Stimulated activated naive CD8-positive, alpha-beta T cell treated with anti-CD3 and anti-CD28 coated beads, Interleukin-15, Interleukin-2, amounts not matched to agents 100 ng/mL and 50 ng/mL, for 24 hours (primary cell): ENCODE results near the gene CLK3.
A peak's percentile ranks its signal among the peaks of the same experiment; 100 is the strongest.
"Not testable (repeated sequence)": the region's sequence is repeated elsewhere in the genome, so short reads cannot be mapped to it uniquely, and the experiment has no call there.

Experiments used
- H3K27ac Mint-ChIP-seq: one replicate; pipeline ENCODE4 v1.8.0; 2021; ENCODE audit warnings: mild to moderate bottlenecking, mixed read lengths
- H3K27me3 Mint-ChIP-seq: one replicate; pipeline ENCODE4 v1.8.0; 2021; ENCODE audit warnings: mixed read lengths
- H3K36me3 Mint-ChIP-seq: one replicate; pipeline ENCODE4 v1.8.0; 2021; ENCODE audit warnings: low read depth, mixed read lengths
- H3K4me1 Mint-ChIP-seq: one replicate; pipeline ENCODE4 v1.8.0; 2021; ENCODE audit warnings: low read depth, mixed read lengths
- H3K4me3 Mint-ChIP-seq: one replicate; pipeline ENCODE4 v1.8.0; 2021; ENCODE audit warnings: mild to moderate bottlenecking, mixed read lengths
- H3K9me3 Mint-ChIP-seq: one replicate; pipeline ENCODE4 v1.8.0; 2021; ENCODE audit warnings: mixed read lengths

CLK3 gene

DNA sequence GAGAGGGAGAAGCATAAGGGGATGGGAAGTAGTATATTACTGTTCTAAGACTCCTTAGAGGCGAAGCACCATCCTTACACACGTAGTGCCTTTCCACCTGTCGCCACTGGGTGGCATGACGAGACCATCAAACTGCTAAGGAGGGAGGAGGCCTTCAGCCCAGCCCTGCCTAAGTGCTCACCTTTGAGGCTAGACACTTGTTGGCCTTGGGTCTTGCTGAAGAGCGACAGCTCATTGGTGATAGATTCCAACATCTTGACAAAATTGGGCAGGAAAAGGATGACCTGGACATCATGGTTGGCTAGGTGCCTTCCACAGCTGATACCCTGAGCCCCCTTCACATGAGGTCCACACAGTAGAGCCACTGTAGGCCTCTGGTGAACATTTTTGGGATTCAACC, 19.6 kb downstream of the CLK3 start:
- Mint-ChIP-seq H3K9me3 (no peaks in the 10 kb centered on the region), H3K4me1 (no peaks in the 10 kb centered on the region), H3K4me3 (no peak overlapping the region), H3K27ac (no peak overlapping the region), H3K27me3 (no peaks in the 10 kb centered on the region), H3K36me3 (peaks cover 39% of the 10 kb centered on the region)

DNA sequence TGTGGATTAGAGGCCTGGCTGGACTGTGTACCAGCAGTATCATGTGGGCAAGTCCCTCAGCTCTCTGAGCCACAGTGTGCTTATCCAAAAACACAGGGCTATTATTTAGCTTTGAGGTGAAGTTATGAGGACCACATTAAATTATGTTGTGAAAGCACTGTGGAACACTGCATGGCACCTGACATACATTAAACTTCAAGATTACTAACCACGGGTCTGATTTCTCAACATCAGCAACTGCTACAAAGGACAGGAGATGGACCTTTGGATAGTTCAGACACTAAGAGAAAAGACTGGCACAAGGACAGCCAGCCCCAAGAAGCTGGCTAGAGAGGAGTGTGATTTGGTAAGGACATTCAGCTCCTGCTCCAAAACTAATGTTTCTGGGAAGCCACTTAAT, 21.3 kb downstream of the CLK3 start:
- no peak overlapping the region for H3K4me3 Mint-ChIP-seq
- no peaks in the 10 kb centered on the region for H3K27me3 Mint-ChIP-seq
- no peaks in the 10 kb centered on the region for H3K9me3 Mint-ChIP-seq
- H3K27ac Mint-ChIP-seq = no peak overlapping the region
- peaks cover 43% of the 10 kb centered on the region for H3K36me3 Mint-ChIP-seq
- H3K4me1 Mint-ChIP-seq = peaks cover 11% of the 10 kb centered on the region

DNA sequence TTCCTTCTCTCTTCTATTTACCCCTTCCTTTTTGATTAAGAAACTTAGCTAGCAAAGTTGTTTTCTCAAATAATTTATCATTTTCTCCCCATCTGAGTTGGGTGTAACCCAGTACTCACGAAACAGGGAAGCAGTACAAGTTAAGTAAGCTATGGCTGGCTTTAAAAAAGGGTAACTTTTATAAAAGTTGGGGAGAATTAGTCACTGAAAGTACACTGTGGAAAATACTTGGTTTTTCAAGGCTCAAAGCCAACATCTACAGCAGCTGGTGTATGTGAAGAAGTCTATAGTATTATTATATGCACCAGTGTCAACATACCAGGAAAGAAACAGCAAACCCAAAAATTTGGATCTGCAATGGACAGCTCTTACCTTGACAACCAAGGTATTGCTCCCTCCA, 25.5 kb downstream of the CLK3 start:
- Mint-ChIP-seq H3K9me3 (no peaks in the 10 kb centered on the region), H3K4me1 (peaks cover 12% of the 10 kb centered on the region), H3K27ac (peak overlapping the region; percentile 51), H3K4me3 (no peak overlapping the region), H3K36me3 (peaks cover 25% of the 10 kb centered on the region), H3K27me3 (no peaks in the 10 kb centered on the region)

DNA sequence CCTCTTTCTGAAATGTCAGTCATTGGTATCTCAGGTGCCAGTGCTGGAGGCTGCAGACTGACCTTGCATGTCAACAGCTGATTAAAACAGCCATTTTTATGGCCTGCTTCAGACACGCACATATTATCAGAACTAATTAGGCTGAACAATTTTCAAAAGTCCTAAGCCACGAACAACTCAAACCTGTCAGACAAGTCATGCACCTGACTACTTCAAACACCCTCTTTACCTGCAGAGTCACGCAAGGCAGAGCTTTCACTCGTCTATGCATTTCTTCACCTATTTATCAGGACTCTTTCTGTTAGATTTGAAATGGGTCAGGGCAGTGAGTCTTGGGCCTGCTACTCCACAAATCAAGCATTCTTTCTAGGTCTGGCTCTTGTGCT, 26.7 kb downstream of the CLK3 start:
- Mint-ChIP-seq H3K9me3 (no peaks in the 10 kb centered on the region), H3K27me3 (no peaks in the 10 kb centered on the region), H3K4me3 (no peak overlapping the region), H3K36me3 (peaks cover 29% of the 10 kb centered on the region), H3K27ac (no peak overlapping the region), H3K4me1 (peaks cover 12% of the 10 kb centered on the region)

DNA sequence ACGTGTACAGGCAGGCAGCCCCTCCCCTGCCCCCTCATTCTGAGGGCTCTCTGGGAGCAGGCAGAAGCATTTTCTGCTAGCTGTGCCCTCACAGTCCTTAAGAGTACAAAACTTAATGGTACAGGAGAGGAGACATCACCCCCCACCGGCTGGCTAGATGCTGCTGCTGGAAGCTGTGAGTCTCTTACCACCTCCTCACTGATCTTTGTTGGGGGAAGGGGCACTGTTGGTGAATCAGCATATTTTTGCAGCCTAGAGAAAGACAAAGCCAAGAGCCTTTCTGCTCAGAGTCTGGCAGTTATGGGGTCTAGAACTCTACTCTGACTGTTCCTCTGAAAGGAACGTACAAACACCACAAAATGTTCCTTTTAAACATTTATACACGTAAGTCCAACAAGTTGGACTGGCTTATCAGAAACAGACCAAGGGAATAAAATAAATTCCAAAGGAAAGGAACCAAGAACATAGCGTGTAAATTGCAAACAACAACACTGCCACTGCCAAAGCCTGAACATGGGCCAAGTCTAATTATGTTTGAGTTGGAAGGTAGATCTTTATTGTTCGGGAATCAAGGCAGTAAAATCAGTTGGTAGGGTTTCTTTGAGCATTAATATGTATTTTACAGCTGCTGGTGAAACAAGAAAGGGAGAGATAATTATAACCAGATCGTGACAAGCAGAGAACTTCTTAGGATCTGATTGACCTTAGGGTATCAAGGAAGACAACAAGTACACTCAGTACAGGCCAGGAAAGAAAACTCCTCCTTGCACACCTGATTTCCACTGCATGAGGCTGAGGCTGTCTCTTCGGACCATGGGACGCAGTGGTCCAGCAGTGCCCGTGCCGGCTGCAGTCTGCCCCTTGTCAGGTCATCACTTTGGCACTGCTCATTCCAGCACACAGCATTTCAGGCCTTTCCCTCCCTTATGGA, 27.4 kb downstream of the CLK3 start:
- H3K27me3 Mint-ChIP-seq = no peaks in the 10 kb centered on the region
- no peak overlapping the region for H3K27ac Mint-ChIP-seq
- peaks cover 25% of the 10 kb centered on the region for H3K36me3 Mint-ChIP-seq
- H3K9me3 Mint-ChIP-seq = no peaks in the 10 kb centered on the region
- H3K4me3 Mint-ChIP-seq = no peak overlapping the region
- peaks cover 12% of the 10 kb centered on the region for H3K4me1 Mint-ChIP-seq

DNA sequence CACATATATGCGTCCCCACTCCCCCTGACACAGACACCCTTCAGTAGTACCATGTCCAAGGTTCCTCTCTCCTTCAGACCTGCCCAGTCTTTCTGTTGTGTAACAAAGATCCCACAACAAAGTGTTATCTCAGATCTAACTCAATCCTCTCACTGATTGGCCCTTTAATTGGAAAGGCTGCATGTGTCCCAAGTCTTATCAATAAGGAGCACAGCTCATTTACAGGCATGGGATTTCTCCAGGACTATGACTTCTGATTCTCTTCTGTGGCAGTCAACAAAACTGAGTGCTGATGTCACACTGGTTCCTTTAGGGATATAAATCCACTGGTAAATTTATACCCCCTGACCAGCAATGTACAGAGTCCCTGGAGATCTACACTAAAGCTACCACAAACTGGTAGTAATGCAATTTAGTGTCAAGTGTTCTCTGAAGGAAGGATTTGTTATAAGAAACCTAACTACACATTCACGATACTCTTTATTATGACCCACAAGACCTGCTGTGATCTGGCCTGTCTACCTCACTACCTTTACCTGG, 28.1 kb downstream of the CLK3 start:
- Mint-ChIP-seq H3K36me3 (peaks cover 23% of the 10 kb centered on the region), H3K27ac (no peak overlapping the region), H3K27me3 (no peaks in the 10 kb centered on the region)

DNA sequence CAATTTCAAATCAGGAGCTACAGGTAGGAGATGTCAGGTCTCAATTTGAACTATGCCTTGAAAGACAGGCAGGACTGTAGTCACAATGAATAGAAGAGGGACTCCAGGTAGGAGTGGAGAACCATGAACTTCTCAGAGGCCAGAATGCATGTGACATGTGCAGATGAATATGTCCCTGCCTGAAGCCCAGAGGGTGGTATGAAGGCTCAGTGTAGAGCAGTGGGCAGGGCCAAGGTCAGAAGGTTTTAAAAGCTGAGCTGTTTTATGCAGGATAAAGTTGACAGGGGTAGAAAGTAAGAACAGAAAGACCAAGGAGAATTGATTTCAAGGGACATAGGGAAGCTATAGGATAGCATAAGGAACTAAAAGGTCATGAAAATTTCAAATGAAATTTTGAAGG, 30.8 kb downstream of the CLK3 start:
- no peaks in the 10 kb centered on the region for H3K27me3 Mint-ChIP-seq
- no peak overlapping the region for H3K27ac Mint-ChIP-seq
- H3K4me1 Mint-ChIP-seq = peaks cover 6% of the 10 kb centered on the region
- H3K9me3 Mint-ChIP-seq = no peaks in the 10 kb centered on the region
- H3K36me3 Mint-ChIP-seq = peaks cover 18% of the 10 kb centered on the region
- H3K4me3 Mint-ChIP-seq = no peak overlapping the region

More for the DNA sequence above, 28.1 kb downstream of the CLK3 start:
- H3K4me1 Mint-ChIP-seq = peaks cover 12% of the 10 kb centered on the region
- H3K9me3 Mint-ChIP-seq = no peaks in the 10 kb centered on the region
- no peak overlapping the region for H3K4me3 Mint-ChIP-seq

DNA sequence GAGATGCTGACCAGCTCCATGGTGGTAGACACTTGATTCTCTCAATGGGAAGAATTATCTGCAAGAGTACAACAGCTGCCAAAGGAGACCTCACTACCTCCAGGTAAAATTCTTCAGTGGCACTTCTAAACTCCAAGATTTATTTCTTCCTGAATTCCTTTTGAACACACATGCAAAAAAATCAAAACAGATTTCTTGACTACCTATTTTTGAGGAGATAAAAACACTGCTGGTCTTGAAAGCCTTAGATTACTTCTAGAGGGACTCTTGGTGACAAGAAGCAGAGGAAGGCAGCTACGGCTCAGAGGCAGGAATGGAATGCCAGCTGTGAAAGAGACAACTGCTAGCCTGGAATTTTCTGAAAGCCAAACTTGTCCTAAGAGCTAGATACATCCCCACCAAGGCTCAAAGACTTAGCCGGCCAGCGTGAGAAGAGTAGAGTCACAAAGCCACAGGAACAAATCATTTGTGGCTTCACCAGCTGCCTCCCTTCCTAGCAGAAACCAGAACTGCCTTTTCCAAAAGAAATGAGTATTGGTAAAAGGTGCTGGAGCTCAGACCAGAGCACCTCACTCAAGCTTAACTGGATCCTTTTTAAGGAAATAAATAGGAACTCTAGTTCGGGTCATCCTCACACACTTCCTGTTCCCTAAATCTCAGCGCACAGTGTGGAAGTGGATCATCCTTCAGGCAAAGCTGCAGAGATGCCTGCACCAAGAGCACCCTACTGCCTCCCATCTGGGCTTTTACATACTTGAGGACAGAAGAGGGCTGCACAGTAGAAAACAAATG, 32.6 kb downstream of the CLK3 start:
- no peaks in the 10 kb centered on the region for H3K27me3 Mint-ChIP-seq
- H3K36me3 Mint-ChIP-seq = peaks cover 21% of the 10 kb centered on the region
- peaks cover 2% of the 10 kb centered on the region for H3K4me1 Mint-ChIP-seq
- H3K4me3 Mint-ChIP-seq = no peak overlapping the region
- no peaks in the 10 kb centered on the region for H3K9me3 Mint-ChIP-seq
- no peak overlapping the region for H3K27ac Mint-ChIP-seq

DNA sequence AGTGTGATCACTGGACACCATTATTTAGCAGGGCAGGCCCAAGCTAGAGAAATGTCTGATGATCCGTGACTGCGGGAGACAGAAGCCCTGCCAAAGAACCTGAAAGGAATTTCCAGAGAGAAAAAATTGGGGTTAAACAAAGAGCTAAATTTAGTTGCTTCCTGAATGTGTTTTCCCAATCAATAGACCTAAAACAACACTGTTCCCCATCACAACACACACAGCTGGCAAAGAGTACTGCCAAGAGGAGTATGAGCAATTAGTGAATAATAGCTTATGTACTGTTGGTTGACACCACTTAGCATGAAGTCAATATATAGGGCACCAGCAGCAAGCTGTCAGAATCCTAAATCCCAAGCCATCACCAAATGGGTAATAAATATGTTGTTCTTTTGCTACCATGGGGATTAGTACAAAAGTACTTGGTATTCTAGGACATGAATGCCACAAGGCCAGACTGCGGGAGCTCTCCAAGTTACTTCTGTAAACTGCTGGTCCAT, 35.7 kb downstream of the CLK3 start:
- H3K4me3 Mint-ChIP-seq = no peak overlapping the region
- no peaks in the 10 kb centered on the region for H3K27me3 Mint-ChIP-seq
- H3K4me1 Mint-ChIP-seq = peaks cover 28% of the 10 kb centered on the region
- peaks cover 28% of the 10 kb centered on the region for H3K36me3 Mint-ChIP-seq
- H3K9me3 Mint-ChIP-seq = no peaks in the 10 kb centered on the region
- no peak overlapping the region for H3K27ac Mint-ChIP-seq

DNA sequence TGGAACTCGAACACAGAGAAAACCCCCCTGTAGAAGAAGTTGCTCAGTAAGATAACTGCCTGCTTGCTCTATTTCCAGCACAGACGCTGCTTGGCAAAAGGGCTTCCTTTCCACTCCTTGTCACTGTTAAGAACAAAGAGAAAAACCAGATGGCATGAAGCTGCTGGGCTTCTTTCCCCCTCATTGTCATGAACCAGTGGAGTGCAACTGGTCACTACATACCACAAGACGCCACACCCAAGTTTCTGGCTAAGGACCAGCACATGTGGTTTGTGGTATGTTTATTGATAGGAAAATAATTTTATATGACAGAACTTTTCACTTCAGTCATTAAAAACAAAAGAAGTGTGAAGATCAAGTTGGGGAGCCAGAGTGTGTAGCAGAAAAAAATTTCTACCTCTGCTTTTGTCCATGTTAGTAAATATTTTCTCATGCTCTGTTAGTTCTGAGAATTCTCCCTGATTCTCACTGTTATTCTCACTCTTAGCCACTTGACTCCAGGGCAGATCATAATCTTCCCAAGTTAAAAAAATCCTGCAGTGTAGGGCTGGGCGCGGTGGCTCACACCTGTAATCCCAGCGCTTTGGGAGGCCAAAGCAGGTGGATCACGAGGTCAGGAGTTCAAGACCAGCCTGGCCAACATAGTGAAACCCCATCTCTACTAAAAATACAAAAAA, 37.9 kb downstream of the CLK3 start:
- Mint-ChIP-seq H3K27ac (no peak overlapping the region), H3K9me3 (no peaks in the 10 kb centered on the region), H3K4me1 (peaks cover 35% of the 10 kb centered on the region), H3K4me3 (no peak overlapping the region), H3K27me3 (no peaks in the 10 kb centered on the region), H3K36me3 (peaks cover 22% of the 10 kb centered on the region)

DNA sequence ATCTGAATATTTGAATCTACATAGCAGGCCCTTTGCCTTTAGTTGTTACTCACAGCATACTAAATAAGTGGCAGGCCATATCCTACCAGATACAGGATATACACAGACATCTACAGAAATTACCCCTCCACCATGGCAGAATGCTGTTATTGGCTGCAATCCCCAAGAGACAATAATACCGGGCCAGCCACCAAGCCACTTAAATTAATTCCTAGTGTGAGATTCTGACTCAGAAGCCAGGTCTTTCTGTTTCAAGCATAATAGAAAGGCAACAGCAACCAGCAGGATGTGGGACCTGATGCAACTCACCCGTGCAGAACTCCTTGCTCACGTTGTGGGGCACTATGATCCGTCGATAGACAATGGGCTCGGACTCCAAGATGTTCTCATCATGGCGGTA, 39.8 kb downstream of the CLK3 start:
- Mint-ChIP-seq H3K27me3 (no peaks in the 10 kb centered on the region), H3K27ac (no peak overlapping the region), H3K36me3 (peaks cover 17% of the 10 kb centered on the region), H3K4me3 (no peak overlapping the region), H3K4me1 (peaks cover 35% of the 10 kb centered on the region), H3K9me3 (no peaks in the 10 kb centered on the region)

DNA sequence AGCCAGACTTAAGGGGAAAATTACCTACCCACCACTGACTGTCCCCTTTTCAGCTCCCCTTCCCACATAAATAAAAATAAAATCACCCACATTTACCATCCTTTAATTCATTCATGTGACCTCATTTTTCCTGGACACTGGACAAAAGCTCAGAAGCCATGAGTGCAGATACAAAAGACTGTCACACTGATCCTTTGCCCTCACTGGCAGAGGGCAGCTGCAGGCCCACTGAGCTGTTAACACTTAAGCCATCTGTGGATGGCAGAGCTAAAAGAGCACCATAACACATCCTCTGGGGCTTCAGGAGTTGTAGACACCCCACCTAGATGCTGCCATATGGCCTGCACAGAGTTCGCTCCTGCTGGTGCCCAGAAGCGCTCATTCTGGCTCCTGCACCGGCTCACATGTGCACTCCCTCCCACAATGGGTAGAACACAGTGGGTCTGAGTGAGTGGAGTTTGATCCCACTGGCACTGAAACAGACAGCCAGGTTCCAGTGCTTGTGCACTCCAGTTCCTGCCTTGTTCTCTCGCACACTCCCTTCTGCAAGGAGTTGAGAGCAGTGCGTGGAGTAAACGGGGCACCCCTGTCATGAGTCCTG, 41.4 kb downstream of the CLK3 start:
- H3K4me1 Mint-ChIP-seq = peaks cover 35% of the 10 kb centered on the region
- no peak overlapping the region for H3K27ac Mint-ChIP-seq
- no peaks in the 10 kb centered on the region for H3K9me3 Mint-ChIP-seq
- no peak overlapping the region for H3K4me3 Mint-ChIP-seq
- peaks cover 14% of the 10 kb centered on the region for H3K36me3 Mint-ChIP-seq
- H3K27me3 Mint-ChIP-seq = no peaks in the 10 kb centered on the region

DNA sequence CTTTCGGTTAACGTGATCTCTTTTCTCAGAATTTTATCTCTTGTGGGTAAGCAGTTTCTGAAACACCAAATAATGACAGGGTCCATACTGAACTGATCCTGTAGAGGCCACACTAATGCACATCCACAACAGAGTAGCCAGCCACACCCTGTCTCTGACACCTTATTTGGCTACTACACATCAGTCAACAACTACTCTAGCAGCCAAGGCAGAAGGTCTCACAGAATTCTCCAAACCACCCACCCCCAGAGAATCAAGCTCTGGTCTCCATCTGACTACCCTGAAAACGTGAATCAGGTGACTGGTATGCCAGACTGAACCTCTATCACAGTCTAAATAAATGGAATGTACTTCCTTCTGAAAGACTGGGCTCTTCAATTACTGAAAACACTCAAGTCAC, 42.2 kb downstream of the CLK3 start:
- H3K4me3 Mint-ChIP-seq = no peak overlapping the region
- H3K27ac Mint-ChIP-seq = no peak overlapping the region
- peaks cover 14% of the 10 kb centered on the region for H3K36me3 Mint-ChIP-seq

DNA sequence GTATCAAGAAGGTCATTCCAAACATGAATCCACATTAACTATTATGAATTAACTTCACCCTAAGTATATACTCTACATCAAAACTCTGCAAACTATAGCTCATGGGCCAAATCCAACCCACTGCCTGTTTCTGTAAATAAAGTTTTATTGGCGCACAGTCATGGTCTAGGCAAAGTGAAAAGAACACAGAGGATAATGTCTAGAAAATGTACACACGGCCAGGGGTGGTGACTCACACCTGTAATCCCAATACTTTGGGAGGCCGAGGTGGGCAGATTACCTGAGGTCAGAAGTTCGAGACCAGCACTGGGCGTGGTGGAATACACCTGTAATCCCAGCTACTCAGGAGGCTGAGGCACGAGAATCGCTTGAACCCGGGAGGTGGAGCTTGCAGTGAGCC, 45.6 kb downstream of the CLK3 start:
- not testable (repeated sequence) for H3K9me3 Mint-ChIP-seq, H3K36me3 Mint-ChIP-seq, H3K4me3 Mint-ChIP-seq, H3K27me3 Mint-ChIP-seq, H3K27ac Mint-ChIP-seq
- peaks cover 15% of the 10 kb centered on the region for H3K4me1 Mint-ChIP-seq

More for the DNA sequence above, 42.2 kb downstream of the CLK3 start:
- H3K9me3 Mint-ChIP-seq = no peaks in the 10 kb centered on the region
- H3K4me1 Mint-ChIP-seq = peaks cover 38% of the 10 kb centered on the region
- no peaks in the 10 kb centered on the region for H3K27me3 Mint-ChIP-seq
